ENCODE measurements around the gene MSMB. TPM values are rescaled to one million over a fixed set of nuclear protein-coding genes. Genes with fewer than 3 reads are reported as not detected.
"Not testable (repeated sequence)": the region's sequence is repeated elsewhere in the genome, so short reads cannot be mapped to it uniquely, and the experiment has no call there.

The MSMB gene
- total and polyA plus RNA-seq, 9 of the 15 experiments (the other 6 are each of a cell fraction or from before 2014, with no cell fraction given): 0.21 to 0.60 TPM; not detected in 7

DNA sequence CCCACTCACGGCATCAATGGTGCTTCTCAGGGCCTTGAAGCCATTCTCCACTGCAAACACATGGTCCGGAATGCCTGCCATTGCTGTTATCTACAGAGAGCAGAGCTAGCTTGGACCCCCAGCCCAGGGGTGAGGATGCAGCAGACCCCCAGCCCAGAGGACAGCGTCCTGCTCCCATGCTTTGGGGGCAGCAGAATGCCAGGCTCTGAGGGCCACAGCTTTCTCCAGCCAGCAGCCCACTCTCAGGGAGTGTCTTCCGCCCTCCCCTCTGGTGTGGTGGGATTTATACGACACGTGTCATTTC, 48.1 kb upstream of the MSMB start:
- FAIRE-seq: no peak
- in situ Hi-C loops (cut with MboI): loop anchor here (25.0 kb wide), 1 partner anchor 1668 kb away; the partner anchor contains the start of gene SYT15B
- no peaks in the 10 kb centered on the region for H4K20me1 ChIP-seq (replicated peaks; ENCODE audit: control insufficient read depth, insufficient read depth, low read length)

DNA sequence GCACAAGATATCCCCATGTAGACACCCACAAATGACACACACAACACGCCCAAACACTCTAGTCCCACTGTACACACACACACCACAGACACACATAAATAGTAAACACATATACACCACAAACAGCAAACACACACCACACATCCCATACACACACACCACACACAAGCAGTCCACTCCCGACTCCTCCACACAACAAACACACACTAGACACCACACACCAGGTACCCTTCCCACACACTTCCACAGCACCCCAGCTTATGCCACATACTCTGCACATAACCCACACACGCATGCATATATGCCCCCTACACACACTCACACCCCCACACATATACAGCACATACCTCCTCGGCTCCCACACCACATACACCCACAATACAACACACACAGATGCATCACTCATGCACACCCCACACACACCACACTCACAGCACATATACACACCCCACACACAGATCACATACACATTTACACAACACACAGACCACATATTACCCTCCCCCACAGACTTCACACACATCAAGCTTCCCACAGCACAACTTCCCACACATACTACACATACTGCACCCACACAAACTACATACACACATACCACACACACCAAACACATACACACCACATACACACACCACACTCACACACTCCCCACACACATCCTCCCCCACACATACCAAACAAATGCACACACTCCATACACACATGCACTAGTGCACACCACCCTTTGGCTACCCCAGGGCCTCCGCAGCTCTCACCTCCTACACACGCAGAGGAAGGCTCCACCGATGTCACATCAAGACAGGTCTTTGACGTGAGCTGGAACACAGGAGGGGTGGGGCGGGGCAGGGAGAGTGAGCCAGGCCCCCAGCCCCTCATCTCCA, 47.5 kb upstream of the MSMB start:
- peaks cover 0 to 23% of the 10 kb centered on the region in 2 experiments; a peak in 4 of 5 replicates for H3K4me1 ChIP-seq (replicated peaks in 1 of 2; ENCODE audit: control insufficient read depth in 2 of 2, insufficient read depth in 2 of 2, low read length in 2 of 2)
- H4K20me1 ChIP-seq (replicated peaks; ENCODE audit: control insufficient read depth, insufficient read depth, low read length); H3K9ac ChIP-seq (ENCODE audit: insufficient read depth in 1 of 2, low read depth in 2 of 2, low read length in 2 of 2); BruUV-seq (replicated peaks); H3K9me1 ChIP-seq (ENCODE audit: control insufficient read depth, insufficient read depth, low read length); intact Hi-C loops (cut with micrococcal nuclease); H3K4me3 ChIP-seq; FAIRE-seq; CTCF ChIA-PET (ENCODE audit: low intra/inter-chr PET ratio); DNase-seq (ENCODE audit: extremely low read depth in 1 of 4, low spot score in 3 of 4); H3K27ac ChIP-seq (ENCODE audit: extremely low read depth, low read depth, low read length); H3K79me2 ChIP-seq (ENCODE audit: control insufficient read depth, insufficient read depth, low read length); H3K4me2 ChIP-seq (ENCODE audit: insufficient read depth, low read length); POLR2A ChIA-PET; H2AFZ ChIP-seq (ENCODE audit: low read depth, low read length); ATAC-seq; H3K36me3 ChIP-seq (ENCODE audit: control insufficient read depth, insufficient read depth, low read length); H3K9me3 ChIP-seq (replicated peaks; ENCODE audit: control insufficient read depth, insufficient read depth, low read depth, low read length): not testable (repeated sequence)
- 20% methylated on average over 9 of the region's 9 CpGs for WGBS (ENCODE audit: insufficient coverage, low coverage, missing lambda C conversion rate)
- H3K27me3 ChIP-seq (ENCODE audit: control insufficient read depth in 2 of 2, insufficient read depth in 2 of 2, low read length in 2 of 2): peaks cover 0 to 22% of the 10 kb centered on the region in 2 experiments; a peak in 3 of 5 replicates
- in situ Hi-C loops (cut with MboI): loop anchor here (25.0 kb wide), 1 partner anchor 1669 kb away; the partner anchor contains the start of gene SYT15B

More for the DNA sequence above, 48.1 kb upstream of the MSMB start:
- Histone ChIP-seq H3K36me3 (ENCODE audit: control insufficient read depth, insufficient read depth, low read length) (no peaks in the 10 kb centered on the region), H3K4me1 (replicated peaks in 1 of 2; ENCODE audit: control insufficient read depth in 2 of 2, insufficient read depth in 2 of 2, low read length in 2 of 2) (peaks cover 0 to 23% of the 10 kb centered on the region in 2 experiments; a peak in 4 of 5 replicates), H3K9me3 (replicated peaks; ENCODE audit: control insufficient read depth, insufficient read depth, low read depth, low read length) (no peaks in the 10 kb centered on the region), H3K27ac (ENCODE audit: extremely low read depth, low read depth, low read length) (no peak overlapping the region), H3K27me3 (ENCODE audit: control insufficient read depth in 2 of 2, insufficient read depth in 2 of 2, low read length in 2 of 2) (peaks cover 0 to 27% of the 10 kb centered on the region in 2 experiments; a peak in 3 of 5 replicates), H3K79me2 (ENCODE audit: control insufficient read depth, insufficient read depth, low read length) (no peaks in the 10 kb centered on the region), H3K4me3 (no peak overlapping the region), H3K4me2 (ENCODE audit: insufficient read depth, low read length) (no peak overlapping the region), H3K9me1 (ENCODE audit: control insufficient read depth, insufficient read depth, low read length) (no peaks in the 10 kb centered on the region), H2AFZ (ENCODE audit: low read depth, low read length) (no peak overlapping the region), H3K9ac (ENCODE audit: insufficient read depth in 1 of 2, low read depth in 2 of 2, low read length in 2 of 2) (no peak overlapping the region)
- 26% methylated on average over 5 of the region's 6 CpGs for whole genome bisulfite sequencing (ENCODE audit: insufficient coverage, low coverage, missing lambda C conversion rate)
- intact Hi-C loops (cut with micrococcal nuclease): no loop called here
- ChIA-PET CTCF (ENCODE audit: low intra/inter-chr PET ratio) (no interaction called here), POLR2A (no interaction called here)
- TF ChIP-seq TAF9B (IDR thresholded peaks at IDR 0.05; ENCODE audit: partially characterized antibody): no peak
- no TSS peak for BruUV-seq (replicated peaks)
- ATAC-seq (no peak), DNase-seq (ENCODE audit: extremely low read depth in 1 of 4, low spot score in 3 of 4) (no peak)
